HEK293T (cell line): ENCODE results near the gene GIMAP4.
"Not testable (repeated sequence)": the region's sequence is repeated elsewhere in the genome, so short reads cannot be mapped to it uniquely, and the experiment has no call there.

Experiments
- CTCF ChIA-PET: fragments of 350-600 bp; formaldehyde crosslinking; extraction: SDS; loops from one replicate; lab custom pipeline; 2021; ENCODE audit warnings: antibody characterized with exemption, inconsistent platforms; lab: Yijun Ruan, JAX
- POLR2A ChIA-PET: fragments of 350-600 bp; formaldehyde crosslinking; extraction: SDS; loops from one replicate; lab custom pipeline; 2020; ENCODE audit warnings: antibody characterized with exemption, inconsistent platforms; lab: Yijun Ruan, JAX
- DNase-seq: peaks from one replicate; pipeline ENCODE4 v3.0.0; 2012; ENCODE audit warnings: mixed read lengths; ENCODE audit errors: extremely low spot score
- ARNT ChIP-seq: fragments of 450-650 bp; IDR thresholded peaks from 2 replicates; pipeline ENCODE4 v1.6.1; 2017; ENCODE audit warnings: mild to moderate bottlenecking
- BHLHE40 ChIP-seq: fragments of 450-650 bp; IDR thresholded peaks from 2 replicates; pipeline ENCODE4 v1.6.1; 2016; ENCODE audit warnings: mild to moderate bottlenecking, moderate library complexity, borderline replicate concordance
- CTBP1 ChIP-seq: fragments of 450-650 bp; IDR thresholded peaks from 2 replicates; pipeline ENCODE4 v1.6.1; 2016; ENCODE audit warnings: borderline replicate concordance
- ELF4 ChIP-seq: fragments of 450-650 bp; IDR thresholded peaks from 2 replicates; pipeline ENCODE4 v1.6.1; 2017; ENCODE audit warnings: antibody characterized with exemption
- FOXA1 ChIP-seq: fragments of 450-650 bp; IDR thresholded peaks from 2 replicates; pipeline ENCODE4 v1.6.1; 2016; ENCODE audit warnings: mild to moderate bottlenecking
- FOXK2 ChIP-seq: fragments of 450-650 bp; IDR thresholded peaks from 2 replicates; pipeline ENCODE4 v1.6.1; 2016; ENCODE audit warnings: mild to moderate bottlenecking
- FOXM1 ChIP-seq: fragments of 450-650 bp; IDR thresholded peaks from 2 replicates; pipeline ENCODE4 v1.6.1; 2017; ENCODE audit warnings: mild to moderate bottlenecking, borderline replicate concordance
- HDGF ChIP-seq: fragments of 450-650 bp; IDR thresholded peaks from 2 replicates; pipeline ENCODE4 v1.6.1; 2017; ENCODE audit warnings: antibody characterized with exemption, borderline replicate concordance
- L3MBTL2 ChIP-seq: fragments of 450-650 bp; conservative IDR thresholded peaks from 2 replicates; pipeline ENCODE4 v1.6.1; 2016; ENCODE audit warnings: mild to moderate bottlenecking
- LEF1 ChIP-seq: fragments of 450-650 bp; IDR thresholded peaks from 2 replicates; pipeline ENCODE4 v1.6.1; 2017; ENCODE audit warnings: mild to moderate bottlenecking, borderline replicate concordance
- NFRKB ChIP-seq: fragments of 450-650 bp; IDR thresholded peaks from 2 replicates; pipeline ENCODE4 v1.6.1; 2016; ENCODE audit warnings: mild to moderate bottlenecking, moderate library complexity
- PKNOX1 ChIP-seq: fragments of 450-650 bp; IDR thresholded peaks from 2 replicates; pipeline ENCODE4 v1.6.1; 2016
- SP1 ChIP-seq: fragments of 450-650 bp; IDR thresholded peaks from 2 replicates; pipeline ENCODE4 v1.6.1; 2017
- SUZ12 ChIP-seq: fragments of 450-650 bp; IDR thresholded peaks from 2 replicates; pipeline ENCODE4 v1.6.1; 2016; ENCODE audit warnings: mild to moderate bottlenecking
- TARDBP ChIP-seq: fragments of 450-650 bp; IDR thresholded peaks from 2 replicates; pipeline ENCODE4 v1.6.1; 2016
- ZNF384 ChIP-seq: fragments of 450-650 bp; IDR thresholded peaks from 2 replicates; pipeline ENCODE4 v1.6.1; 2016

The GIMAP4 gene

DNA sequence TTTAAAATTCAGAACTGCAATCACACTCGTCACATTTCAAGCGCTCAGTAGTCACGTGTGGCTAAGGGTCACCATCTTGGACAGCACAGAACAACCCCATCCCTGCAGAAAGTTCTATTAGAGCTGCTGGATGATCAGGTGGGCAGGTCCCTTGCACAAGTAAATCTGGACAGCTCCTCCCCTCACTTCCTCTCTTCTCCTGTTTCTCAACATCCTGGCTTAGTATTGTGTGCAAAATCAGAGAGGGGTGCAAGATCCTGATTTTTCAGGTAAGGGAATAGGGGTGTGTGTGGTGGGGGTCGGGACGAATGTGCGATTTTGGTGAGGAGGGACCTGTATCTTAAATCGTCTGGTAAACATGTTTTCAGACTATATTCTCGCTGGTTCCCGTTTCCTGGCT is at the start of gene GIMAP4:
Gene GIMAP4 (plus strand): TSS at position 222 of the 400 bp plus-strand sequence. CDS start 2,512 bp downstream, outside the sequence.
- CTCF ChIA-PET, result interaction anchor here (0.6 kb wide), 1 partner anchor 683 kb away, joined by 3 read pairs; no protein-coding TSS in a partner anchor

GRCh38 chr7:150519310-150519709 is 47.9 kb upstream of the GIMAP4 start:
- POLR2A ChIA-PET, result no interaction called here
- CTCF ChIA-PET, result no interaction called here
- TF ChIP-seq FOXM1, result no peak
- TF ChIP-seq ZNF384, result no peak
- no peak for TF ChIP-seq NFRKB
- no peak for TF ChIP-seq ELF4
- TF ChIP-seq FOXK2, result no peak
- DNase-seq, result no peak

More for the DNA sequence above, at the start of gene GIMAP4:
- DNase-seq, result no peak
- POLR2A ChIA-PET, result no interaction called here
- TF ChIP-seq ZNF384 (no peak), ELF4 (no peak), BHLHE40 (no peak), LEF1 (no peak), L3MBTL2 (no peak), ARNT (no peak)

- ChIA-PET CTCF (no interaction called here), POLR2A (no interaction called here)
- no peak for DNase-seq
- no peak for TF ChIP-seq LEF1
Measured at GRCh38 chr7:150520145-150520544, 47.0 kb upstream of the GIMAP4 start.

GRCh38 chr7:150522931-150523330 is 44.3 kb upstream of the GIMAP4 start:
- POLR2A ChIA-PET, CTCF ChIA-PET, DNase-seq: not testable (repeated sequence)

- DNase-seq, result no peak
- ChIA-PET CTCF (no interaction called here), POLR2A (no interaction called here)
- TF ChIP-seq ZNF384 (no peak), PKNOX1 (no peak)
Measured at GRCh38 chr7:150524018-150524417, 43.2 kb upstream of the GIMAP4 start.

- ChIA-PET CTCF (no interaction called here), POLR2A (no interaction called here)
- no peak for DNase-seq
- TF ChIP-seq ZNF384, result no peak
- TF ChIP-seq ARNT, result no peak
- no peak for TF ChIP-seq CTBP1
- no peak for TF ChIP-seq ELF4
- no peak for TF ChIP-seq TARDBP
- no peak for TF ChIP-seq FOXA1
- no peak for TF ChIP-seq SUZ12
- TF ChIP-seq L3MBTL2, result no peak
- no peak for TF ChIP-seq LEF1
Measured at GRCh38 chr7:150531704-150532103, 35.5 kb upstream of the GIMAP4 start.

DNA sequence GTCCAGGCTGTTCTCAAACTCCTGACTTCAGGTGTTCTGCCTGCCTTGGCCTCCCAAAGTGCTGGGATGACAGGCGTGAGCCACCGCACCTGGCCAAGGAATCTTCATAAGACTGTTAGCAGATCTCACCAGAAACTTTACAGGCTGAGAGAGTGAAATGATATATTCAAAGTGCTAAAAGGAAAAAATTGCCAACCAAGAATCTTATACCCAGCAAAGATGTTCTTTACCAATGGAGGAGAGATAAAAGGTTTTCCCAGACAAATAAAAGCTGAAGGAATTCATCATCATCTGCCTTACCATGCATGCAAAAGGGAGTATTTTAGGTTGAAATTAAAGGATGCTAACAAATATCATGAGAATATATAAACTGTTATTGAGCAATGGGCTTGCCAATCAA is 28.9 kb upstream of the GIMAP4 start:
- CTCF ChIA-PET, result interaction anchor here (0.8 kb wide), 1 partner anchor 73 kb away, joined by 3 read pairs; no protein-coding TSS in a partner anchor
- TF ChIP-seq ZNF384 (no peak), BHLHE40 (no peak), HDGF (no peak), FOXM1 (no peak), ARNT (no peak), CTBP1 (no peak), TARDBP (no peak), SUZ12 (no peak), ELF4 (no peak), L3MBTL2 (no peak), LEF1 (no peak), FOXK2 (no peak), FOXA1 (no peak), NFRKB (no peak), SP1 (no peak), PKNOX1 (no peak)
- POLR2A ChIA-PET, result no interaction called here
- no peak for DNase-seq

GRCh38 chr7:150553163-150553562 is 14.0 kb upstream of the GIMAP4 start:
- ChIA-PET CTCF (no interaction called here), POLR2A (no interaction called here)
- TF ChIP-seq L3MBTL2 (no peak), FOXM1 (no peak), HDGF (no peak), BHLHE40 (no peak), SUZ12 (no peak)
- DNase-seq, result no peak
